ENCODE results near the gene ZNF132. TPM values are rescaled to one million over a fixed set of nuclear protein-coding genes. Genes with fewer than 3 reads are reported as not detected.

Gene ZNF132
- total RNA-seq, 2 donors from 2014 or later = 3.4 to 5.9 TPM

GRCh38 chr19:58386576-58387337, 53.2 kb downstream of the ZNF132 start, which contains the start of gene RPS5:
Gene RPS5, plus strand, starts transcription at chr19:58387269. Its CDS starts 869 bp downstream, at chr19:58388138.
- ATAC-seq (peak; percentile 97), DNase-seq (peak; percentile 96 to 98 (median 96))
- Histone ChIP-seq H3K27ac (peak within 1 kb of the TSS; percentile 96 to 99 (median 96)), H3K36me3 (replicated peaks in 1 of 2; ENCODE audit: insufficient read depth in 1 of 2, low read depth in 2 of 2) (peaks cover 0 to 3% of the 10 kb centered on the region in 2 donors), H3K27me3 (no peaks in the 10 kb centered on the region), H3K9me3 (no peaks in the 10 kb centered on the region), H3K4me3 (peak within 1 kb of the TSS; percentile 87 to 91), H3K4me1 (peaks cover 67% of the 10 kb centered on the region)
- WGBS, 2 donors = 0% methylated on average over 27 to 64 of the region's 64 CpGs
- intact Hi-C loops (cut with DNase I) = no loop called here
- peak in 2 of 7 experiments; percentile 8 to 9 for TF ChIP-seq CTCF (IDR thresholded peaks at IDR 0.05)
- peak; percentile 39 to 89 (median 84) for TF ChIP-seq POLR2A (IDR thresholded peaks at IDR 0.05)

GRCh38 chr19:58385891-58386575, 53.9 kb downstream of the ZNF132 start:
- Histone ChIP-seq H3K36me3 (replicated peaks in 1 of 2; ENCODE audit: insufficient read depth in 1 of 2, low read depth in 2 of 2) (peaks cover 0 to 2% of the 10 kb centered on the region in 2 donors), H3K27me3 (no peaks in the 10 kb centered on the region), H3K4me1 (peaks cover 65% of the 10 kb centered on the region), H3K27ac (peak overlapping the region; percentile 96 to 99 (median 96)), H3K4me3 (peak overlapping the region; percentile 87 to 91), H3K9me3 (no peaks in the 10 kb centered on the region)
- DNase-seq (no peak), ATAC-seq (peak; percentile 5)
- intact Hi-C loops (cut with DNase I) = no loop called here
- 6 to 7% methylated on average over 3 to 36 of the region's 36 CpGs for WGBS, 2 donors
- no peak for TF ChIP-seq CTCF (IDR thresholded peaks at IDR 0.05)
- no peak for TF ChIP-seq POLR2A (IDR thresholded peaks at IDR 0.05)

- peak overlapping the region in 3 of 4 donors; percentile 96 to 99 (median 96) for H3K27ac ChIP-seq
- H3K4me3 ChIP-seq = no peak overlapping the region
- intact Hi-C loops (cut with DNase I) = no loop called here
- no peaks in the 10 kb centered on the region for H3K27me3 ChIP-seq
- H3K4me1 ChIP-seq = peaks cover 58% of the 10 kb centered on the region
- WGBS, 2 donors = 65% methylated on average over 9 of the region's 9 CpGs; no CpG with 5 or more reads in 1 of the 2 donors
- no peak for ATAC-seq
- H3K9me3 ChIP-seq = no peaks in the 10 kb centered on the region
- TF ChIP-seq POLR2A (IDR thresholded peaks at IDR 0.05) (no peak), CTCF (IDR thresholded peaks at IDR 0.05) (no peak)
- H3K36me3 ChIP-seq (replicated peaks in 1 of 2; ENCODE audit: insufficient read depth in 1 of 2, low read depth in 2 of 2) = no peaks in the 10 kb centered on the region
- no peak for DNase-seq
These were observed 54.6 kb downstream of the ZNF132 start for GRCh38 chr19:58385313-58385890.

GRCh38 chr19:58382997-58383603, 56.9 kb downstream of the ZNF132 start:
- Histone ChIP-seq H3K4me1 (peaks cover 50% of the 10 kb centered on the region), H3K27me3 (no peaks in the 10 kb centered on the region), H3K27ac (no peak overlapping the region), H3K9me3 (no peaks in the 10 kb centered on the region), H3K4me3 (no peak overlapping the region), H3K36me3 (replicated peaks in 1 of 2; ENCODE audit: insufficient read depth in 1 of 2, low read depth in 2 of 2) (no peaks in the 10 kb centered on the region)
- TF ChIP-seq POLR2A (IDR thresholded peaks at IDR 0.05) = no peak
- TF ChIP-seq CTCF (IDR thresholded peaks at IDR 0.05) = no peak
- no peak for ATAC-seq
- intact Hi-C loops (cut with DNase I) = no loop called here
- no peak for DNase-seq
- WGBS, 2 donors = 86 to 100% methylated on average over 2 to 6 of the region's 6 CpGs

Small RNA genes within 50 kb of the gene (microRNA-seq; reads per million reads assigned to microRNA genes)
- 0 reads per million in 2 donors for gene MIR4754 (ENCODE audit: borderline number of aligned reads in 2 of 2, borderline replicate concordance in 2 of 2)

Small RNA genes within 50 kb of the gene (small RNA-seq; reads per million reads assigned to genes)
- gene MIR4754 (not detected), gene RNU6-1337P (not detected)

Other genes with a start within 250 kb of the ZNF132 start
- 10 to 100 TPM in 1 of 2 donors, 1 to 10 TPM in 1; 9.9 to 17.1 TPM for gene ZNF544, start 211.2 kb downstream of the ZNF132 start, total RNA-seq
- gene ZNF8, start 161.2 kb downstream of the ZNF132 start, total RNA-seq = 1 to 10 TPM; 3.6 to 4.6 TPM
- 10 to 100 TPM; 39.6 to 54.2 TPM for gene ERVK3-1, start 134.8 kb downstream of the ZNF132 start, total RNA-seq
- gene ZSCAN22, start 113.2 kb downstream of the ZNF132 start, total RNA-seq = 1 to 10 TPM in 1 of 2 donors, under 1 TPM in 1; 0.99 to 3.1 TPM
- gene A1BG, start 86.7 kb downstream of the ZNF132 start, total RNA-seq = 10 to 100 TPM in 1 of 2 donors, 1 to 10 TPM in 1; 6.2 to 11.5 TPM
- 1 to 10 TPM; 4.6 to 4.7 TPM for gene ZNF497, start 77.4 kb downstream of the ZNF132 start, total RNA-seq
- 10 to 100 TPM in 1 of 2 donors, 1 to 10 TPM in 1; 7.3 to 15.2 TPM for gene ZNF837, start 59.1 kb downstream of the ZNF132 start, total RNA-seq
- 1,000 to 10,000 TPM in 1 of 2 donors, 100 to 1,000 TPM in 1; 577 to 1,133 TPM for gene RPS5, start 52.9 kb downstream of the ZNF132 start, total RNA-seq
- not detected for gene RNF225, start 44.5 kb downstream of the ZNF132 start, total RNA-seq
- gene ZNF584, start 31.5 kb downstream of the ZNF132 start, total RNA-seq = 10 to 100 TPM in 1 of 2 donors, 1 to 10 TPM in 1; 4.9 to 11.5 TPM
- gene ZNF324B, start 11.5 kb upstream of the ZNF132 start, total RNA-seq = 1 to 10 TPM; 4.6 to 8.6 TPM
- gene ZNF324, start 26.9 kb upstream of the ZNF132 start, total RNA-seq = 10 to 100 TPM in 1 of 2 donors, 1 to 10 TPM in 1; 9.9 to 13.2 TPM
- gene ZNF446, start 36.2 kb upstream of the ZNF132 start, total RNA-seq = 10 to 100 TPM in 1 of 2 donors, 1 to 10 TPM in 1; 8.2 to 10.4 TPM
- gene SLC27A5, start 71.8 kb upstream of the ZNF132 start, total RNA-seq = 1 to 10 TPM; 5.4 to 9.9 TPM
- gene ZBTB45, start 79.7 kb upstream of the ZNF132 start, total RNA-seq = 10 to 100 TPM in 1 of 2 donors, 1 to 10 TPM in 1; 9.9 to 12.9 TPM
- 100 to 1,000 TPM; 244 to 273 TPM for gene TRIM28, start 103.9 kb upstream of the ZNF132 start, total RNA-seq
- 10 to 100 TPM; 22.7 to 66.4 TPM for gene CHMP2A, start 115.0 kb upstream of the ZNF132 start, total RNA-seq
- gene UBE2M, start 118.5 kb upstream of the ZNF132 start, total RNA-seq = 10 to 100 TPM; 10.5 to 11.7 TPM
- 10 to 100 TPM; 31.4 to 59.3 TPM for gene MZF1, start 133.2 kb upstream of the ZNF132 start, total RNA-seq

Measured in body of pancreas (tissue), 4 donors.